HCT116 (cell line): ENCODE results near the gene DPY30. TPM values are rescaled to one million over a fixed set of nuclear protein-coding genes. Genes with fewer than 3 reads are reported as not detected.

Source experiments
- ATAC-seq: fragments of 200-7000 bp; cut with Tn5 transposase; 2 replicates; pipeline ENCODE4 v1.9.1; 2020; ENCODE audit warnings: mild to moderate bottlenecking, moderate library complexity
- BruUV-seq: library from RNA; stranded (reverse); fragments of 400-500 nt; replicated peaks from 2 replicates; lab custom pipeline; 2021; lab: Mats Ljungman, UMichigan
- CTCF ChIA-PET: fragments of 300-600 bp; sonication (Branson Sonifier 250); formaldehyde crosslinking; loops from one replicate; lab custom pipeline; 2021; ENCODE audit warnings: antibody characterized with exemption; lab: Charles Lee
- POLR2A ChIA-PET: fragments of 300-600, 350-600 bp; sonication (Branson Sonifier 250); formaldehyde crosslinking; loops from one replicate; lab custom pipeline; 2021; ENCODE audit warnings: antibody characterized with exemption; lab: Charles Lee
- RAD21 ChIA-PET, 2 experiments: fragments of 300-600 bp; sonication (Branson Sonifier 250); formaldehyde crosslinking; loops; one replicate each; lab custom pipeline; 2023; ENCODE audit warnings: low total read pairs in 2 of 2; ENCODE audit not compliant: uncharacterized antibody in 2 of 2, unreplicated experiment in 2 of 2, low non-redundant PET in 1 of 2; lab: Charles Lee
- DNase-seq: peaks from one replicate; pipeline ENCODE4 v3.0.0-alpha.2; 2010; ENCODE audit warnings: low read depth, low spot score
- H2AFZ ChIP-seq: fragments of 200-600 bp; shearing (Covaris generic), sonication (generic); 2 replicates; pipeline ENCODE4 v1.6.1; 2017; ENCODE audit warnings: low read depth, mixed run types, mixed read lengths, antibody characterized with exemption, low read length; ENCODE audit not compliant: poor library complexity, severe bottlenecking
- H3K27ac ChIP-seq: 2 replicates; pipeline ENCODE4 v1.5.1; 2012; ENCODE audit warnings: low read depth, low read length
- H3K27me3 ChIP-seq: fragments of 200-600 bp; sonication (generic); 2 replicates; pipeline ENCODE4 v1.6.1; 2016; ENCODE audit warnings: mixed run types, low read length, mixed read lengths; ENCODE audit not compliant: insufficient read depth
- H3K36me3 ChIP-seq, 2 experiments: fragments of 200-500 bp in 1 of 2; fragments of 200-600 bp in 1 of 2; sonication (Bioruptor generic) in 1 of 2; sonication (generic) in 1 of 2; 2 replicates each; pipeline versions ENCODE4 v1.5.1 to v1.6.1; 2014 to 2016; ENCODE audit warnings: low read length in 2 of 2, inconsistent platforms in 1 of 2, mixed read lengths in 1 of 2, mixed run types in 1 of 2; ENCODE audit not compliant: insufficient read depth in 2 of 2, control insufficient read depth in 1 of 2
- H3K4me1 ChIP-seq, 2 experiments: fragments of 200-600 bp in 1 of 2; sonication (generic) in 1 of 2; 2 replicates each; pipeline versions ENCODE4 v1.5.1 to v1.6.1; 2012 to 2017; ENCODE audit warnings: low read length in 2 of 2, inconsistent platforms in 1 of 2, mild to moderate bottlenecking in 1 of 2, mixed read lengths in 1 of 2, mixed run types in 1 of 2, moderate library complexity in 1 of 2; ENCODE audit not compliant: insufficient read depth in 2 of 2, control insufficient read depth in 1 of 2
- H3K4me2 ChIP-seq: fragments of 200-600 bp; sonication (generic); 2 replicates; pipeline ENCODE4 v1.6.1; 2017; ENCODE audit warnings: mixed run types, low read length, mixed read lengths
- H3K4me3 ChIP-seq, 2 experiments: fragments of 200-600 bp in 1 of 2; sonication (generic) in 1 of 2; replicated peaks in 1 of 2; 2 replicates each; pipeline ENCODE4 v1.5.1; 2011 to 2016; ENCODE audit warnings: low read length in 2 of 2, control low read depth in 1 of 2, low read depth in 1 of 2, mild to moderate bottlenecking in 1 of 2, mixed read lengths in 1 of 2, mixed run types in 1 of 2
- H3K79me2 ChIP-seq: fragments of 200-600 bp; sonication (generic); 2 replicates; pipeline ENCODE4 v1.6.1; 2017; ENCODE audit warnings: mild to moderate bottlenecking, mixed run types, low read length, moderate library complexity, mixed read lengths; ENCODE audit not compliant: insufficient read depth
- H3K9ac ChIP-seq: fragments of 200-600 bp; sonication (generic); 2 replicates; pipeline ENCODE4 v1.6.1; 2016; ENCODE audit warnings: low read length, mixed read lengths
- H3K9me2 ChIP-seq: fragments of 200-600 bp; sonication (generic), shearing (Covaris generic); 2 replicates; pipeline ENCODE4 v1.6.1; 2017; ENCODE audit warnings: mixed run types, mild to moderate bottlenecking, moderate library complexity; ENCODE audit not compliant: insufficient read depth
- H3K9me3 ChIP-seq, 2 experiments: fragments of 200-500 bp in 1 of 2; fragments of 200-600 bp in 1 of 2; sonication (Bioruptor generic) in 1 of 2; sonication (generic) in 1 of 2; 2 replicates each; pipeline ENCODE4 v1.6.1; 2014 to 2017; ENCODE audit warnings: low read length in 2 of 2, mixed read lengths in 2 of 2, inconsistent platforms in 1 of 2, low read depth in 1 of 2, mild to moderate bottlenecking in 1 of 2, mixed run types in 1 of 2, moderate library complexity in 1 of 2; ENCODE audit not compliant: control insufficient read depth in 1 of 2, insufficient read depth in 1 of 2
- H4K20me1 ChIP-seq: fragments of 200-600 bp; sonication (generic), shearing (Covaris generic); 2 replicates; pipeline ENCODE4 v1.6.1; 2017; ENCODE audit warnings: mixed run types, mild to moderate bottlenecking, moderate library complexity; ENCODE audit not compliant: insufficient read depth
- CBX3 ChIP-seq: IDR thresholded peaks from 2 replicates; pipeline ENCODE4 v1.6.1; 2012; ENCODE audit warnings: low read depth
- CEBPB ChIP-seq: IDR thresholded peaks from 2 replicates; pipeline ENCODE4 v1.6.1; 2012; ENCODE audit warnings: low read depth
- CTCF ChIP-seq, 3 experiments: fragments of 200-600 bp in 1 of 3; sonication (generic) in 1 of 3; IDR thresholded peaks in 2 of 3; conservative IDR thresholded peaks in 1 of 3; 2 replicates each; pipeline ENCODE4 v1.5.1; 2012 to 2017; ENCODE audit warnings: low read depth in 2 of 3, low read length in 2 of 3, antibody characterized with exemption in 1 of 3, borderline replicate concordance in 1 of 3, control low read depth in 1 of 3, mild to moderate bottlenecking in 1 of 3, mixed read lengths in 1 of 3, mixed run types in 1 of 3, moderate library complexity in 1 of 3; ENCODE audit not compliant: insufficient read depth in 1 of 3
- ELF1 ChIP-seq: IDR thresholded peaks from 2 replicates; pipeline ENCODE4 v1.6.1; 2012; ENCODE audit warnings: low read depth, borderline replicate concordance
- EZH2 ChIP-seq: fragments of 200-600 bp; sonication (generic); IDR thresholded peaks from 2 replicates; pipeline ENCODE4 v1.6.1; 2017; ENCODE audit warnings: antibody characterized with exemption, mixed run types
- FOSL1 ChIP-seq: IDR thresholded peaks from 2 replicates; pipeline ENCODE4 v1.6.1; 2012; ENCODE audit warnings: low read depth
- MAX ChIP-seq: IDR thresholded peaks from 2 replicates; pipeline ENCODE4 v1.6.1; 2012
- POLR2A ChIP-seq: IDR thresholded peaks from 2 replicates; pipeline ENCODE4 v1.7.0; 2011; ENCODE audit warnings: borderline replicate concordance; ENCODE audit not compliant: insufficient read depth, insufficient read length; ENCODE audit errors: extremely low read depth
- SP1 ChIP-seq: IDR thresholded peaks from 2 replicates; pipeline ENCODE4 v1.6.1; 2012; ENCODE audit warnings: low read depth
- YY1 ChIP-seq: IDR thresholded peaks from 2 replicates; pipeline ENCODE4 v1.6.1; 2011; ENCODE audit warnings: low read length, low read depth, moderate library complexity, mild to moderate bottlenecking; ENCODE audit not compliant: insufficient replicate concordance; ENCODE audit errors: extremely low read depth
- ZFX ChIP-seq: fragments of 450-650 bp; IDR thresholded peaks from 2 replicates; pipeline ENCODE4 v1.6.1; 2017
- intact Hi-C: fragments of 100-400 bp; cut with micrococcal nuclease; formaldehyde crosslinking; loops from 2 replicates; pipeline ENCODE4 v1.10.0; 2022
- total RNA-seq: library from RNA; stranded (reverse); gene quantifications from one replicate; pipeline ENCODE4 v1.2.1, GENCODE V29; 2021; ENCODE audit not compliant: unreplicated experiment
- TF ChIP-seq, protein P1 (sequence below): IDR thresholded peaks from 2 replicates; pipeline ENCODE4 v1.6.1; 2012; ENCODE audit warnings: low read depth
- TF ChIP-seq, protein P2 (sequence below): IDR thresholded peaks from 2 replicates; pipeline ENCODE4 v1.6.1; 2011; ENCODE audit warnings: mild to moderate bottlenecking, low read length, moderate library complexity; ENCODE audit not compliant: insufficient replicate concordance; ENCODE audit errors: extremely low read depth

Gene DPY30
- total RNA-seq, 1 experiment from 2014 or later: 79.5 TPM

DNA sequence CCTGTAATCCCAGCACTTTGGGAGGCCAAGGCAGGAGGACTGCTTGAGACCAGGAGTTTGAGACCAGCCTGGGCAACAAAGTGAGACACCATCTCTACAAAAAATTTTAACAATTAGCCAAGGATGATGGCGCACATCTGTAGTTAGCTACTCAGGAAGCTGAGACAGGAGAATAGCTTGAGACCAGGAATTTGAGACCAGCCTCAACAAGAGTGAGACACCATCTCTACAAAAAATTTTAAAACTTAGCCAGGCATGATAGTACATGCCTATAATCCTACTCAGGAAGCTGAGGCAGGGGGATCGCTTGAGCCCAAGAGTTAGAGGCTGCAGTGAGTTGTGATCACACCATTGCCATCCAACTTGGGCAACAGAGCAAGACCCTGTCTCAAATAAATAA is 35.8 kb downstream of the DPY30 start (continued):
- TF ChIP-seq, protein P1, sequence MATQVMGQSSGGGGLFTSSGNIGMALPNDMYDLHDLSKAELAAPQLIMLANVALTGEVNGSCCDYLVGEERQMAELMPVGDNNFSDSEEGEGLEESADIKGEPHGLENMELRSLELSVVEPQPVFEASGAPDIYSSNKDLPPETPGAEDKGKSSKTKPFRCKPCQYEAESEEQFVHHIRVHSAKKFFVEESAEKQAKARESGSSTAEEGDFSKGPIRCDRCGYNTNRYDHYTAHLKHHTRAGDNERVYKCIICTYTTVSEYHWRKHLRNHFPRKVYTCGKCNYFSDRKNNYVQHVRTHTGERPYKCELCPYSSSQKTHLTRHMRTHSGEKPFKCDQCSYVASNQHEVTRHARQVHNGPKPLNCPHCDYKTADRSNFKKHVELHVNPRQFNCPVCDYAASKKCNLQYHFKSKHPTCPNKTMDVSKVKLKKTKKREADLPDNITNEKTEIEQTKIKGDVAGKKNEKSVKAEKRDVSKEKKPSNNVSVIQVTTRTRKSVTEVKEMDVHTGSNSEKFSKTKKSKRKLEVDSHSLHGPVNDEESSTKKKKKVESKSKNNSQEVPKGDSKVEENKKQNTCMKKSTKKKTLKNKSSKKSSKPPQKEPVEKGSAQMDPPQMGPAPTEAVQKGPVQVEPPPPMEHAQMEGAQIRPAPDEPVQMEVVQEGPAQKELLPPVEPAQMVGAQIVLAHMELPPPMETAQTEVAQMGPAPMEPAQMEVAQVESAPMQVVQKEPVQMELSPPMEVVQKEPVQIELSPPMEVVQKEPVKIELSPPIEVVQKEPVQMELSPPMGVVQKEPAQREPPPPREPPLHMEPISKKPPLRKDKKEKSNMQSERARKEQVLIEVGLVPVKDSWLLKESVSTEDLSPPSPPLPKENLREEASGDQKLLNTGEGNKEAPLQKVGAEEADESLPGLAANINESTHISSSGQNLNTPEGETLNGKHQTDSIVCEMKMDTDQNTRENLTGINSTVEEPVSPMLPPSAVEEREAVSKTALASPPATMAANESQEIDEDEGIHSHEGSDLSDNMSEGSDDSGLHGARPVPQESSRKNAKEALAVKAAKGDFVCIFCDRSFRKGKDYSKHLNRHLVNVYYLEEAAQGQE: no peak
- no peak for TF ChIP-seq EZH2
- TF ChIP-seq ELF1: no peak
- no peak for TF ChIP-seq ZFX

DNA sequence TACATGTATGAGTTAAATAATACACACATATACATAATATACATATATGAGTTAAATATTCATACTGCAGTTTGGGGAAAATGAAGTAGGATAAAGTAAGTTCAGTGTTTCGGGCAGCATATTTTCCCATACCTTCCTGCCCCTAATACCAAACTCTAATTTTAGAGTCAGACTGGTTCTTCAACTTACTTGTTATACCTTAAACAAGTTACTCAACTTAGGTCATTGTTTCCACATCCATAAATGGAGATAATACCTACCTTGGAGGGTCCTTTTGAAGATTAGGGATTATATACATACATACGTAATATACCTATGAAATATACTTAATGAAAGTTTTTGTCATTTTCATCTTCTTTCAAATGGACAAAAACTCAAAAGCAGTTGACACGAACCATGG is 37.2 kb downstream of the DPY30 start:
- ATAC-seq: no peak
- Histone ChIP-seq H3K9ac (no peak overlapping the region), H3K4me1 (peaks cover 0 to 4% of the 10 kb centered on the region in 2 experiments; a peak in 1 of 4 replicates), H3K27ac (no peak overlapping the region), H3K27me3 (no peaks in the 10 kb centered on the region), H3K4me3 (no peak overlapping the region), H4K20me1 (peaks cover 16% of the 10 kb centered on the region; the same call in 1 of the 2 replicates), H3K9me2 (no peaks in the 10 kb centered on the region), H2AFZ (no peak overlapping the region), H3K4me2 (no peak overlapping the region), H3K79me2 (peaks cover 92% of the 10 kb centered on the region), H3K9me3 (no peaks in the 10 kb centered on the region), H3K36me3 (no peaks in the 10 kb centered on the region)
- POLR2A ChIA-PET: no interaction called here
- intact Hi-C loops: no loop called here
- CTCF ChIA-PET: no interaction called here
- RAD21 ChIA-PET: no interaction called here
- no peak for DNase-seq
- no TSS peak for BruUV-seq
- TF ChIP-seq CBX3: no peak
- no peak for TF ChIP-seq YY1
- TF ChIP-seq ZFX: no peak
- TF ChIP-seq CEBPB: no peak
- TF ChIP-seq SP1: no peak
- TF ChIP-seq, protein P1: no peak
- no peak for TF ChIP-seq CTCF (IDR thresholded peaks at IDR 0.05 in 2 of 3, conservative IDR thresholded peaks at IDR 0.05 in 1 of 3; ENCODE audit: borderline replicate concordance in 1 of 3, insufficient read depth in 1 of 3, low read depth in 2 of 3, low read length in 2 of 3)
- TF ChIP-seq FOSL1: no peak
- TF ChIP-seq MAX: no peak
- TF ChIP-seq, protein P2, sequence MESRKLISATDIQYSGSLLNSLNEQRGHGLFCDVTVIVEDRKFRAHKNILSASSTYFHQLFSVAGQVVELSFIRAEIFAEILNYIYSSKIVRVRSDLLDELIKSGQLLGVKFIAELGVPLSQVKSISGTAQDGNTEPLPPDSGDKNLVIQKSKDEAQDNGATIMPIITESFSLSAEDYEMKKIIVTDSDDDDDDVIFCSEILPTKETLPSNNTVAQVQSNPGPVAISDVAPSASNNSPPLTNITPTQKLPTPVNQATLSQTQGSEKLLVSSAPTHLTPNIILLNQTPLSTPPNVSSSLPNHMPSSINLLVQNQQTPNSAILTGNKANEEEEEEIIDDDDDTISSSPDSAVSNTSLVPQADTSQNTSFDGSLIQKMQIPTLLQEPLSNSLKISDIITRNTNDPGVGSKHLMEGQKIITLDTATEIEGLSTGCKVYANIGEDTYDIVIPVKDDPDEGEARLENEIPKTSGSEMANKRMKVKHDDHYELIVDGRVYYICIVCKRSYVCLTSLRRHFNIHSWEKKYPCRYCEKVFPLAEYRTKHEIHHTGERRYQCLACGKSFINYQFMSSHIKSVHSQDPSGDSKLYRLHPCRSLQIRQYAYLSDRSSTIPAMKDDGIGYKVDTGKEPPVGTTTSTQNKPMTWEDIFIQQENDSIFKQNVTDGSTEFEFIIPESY: no peak
- TF ChIP-seq ELF1: no peak
- no peak for TF ChIP-seq POLR2A
